HuH-7 (cell line): ENCODE measurements around the gene BRINP2.

ENCODE experiments used
- DNase-seq: peaks from one replicate; pipeline ENCODE4 v3.0.0; 2011; ENCODE audit warnings: low spot score

The BRINP2 gene

DNA sequence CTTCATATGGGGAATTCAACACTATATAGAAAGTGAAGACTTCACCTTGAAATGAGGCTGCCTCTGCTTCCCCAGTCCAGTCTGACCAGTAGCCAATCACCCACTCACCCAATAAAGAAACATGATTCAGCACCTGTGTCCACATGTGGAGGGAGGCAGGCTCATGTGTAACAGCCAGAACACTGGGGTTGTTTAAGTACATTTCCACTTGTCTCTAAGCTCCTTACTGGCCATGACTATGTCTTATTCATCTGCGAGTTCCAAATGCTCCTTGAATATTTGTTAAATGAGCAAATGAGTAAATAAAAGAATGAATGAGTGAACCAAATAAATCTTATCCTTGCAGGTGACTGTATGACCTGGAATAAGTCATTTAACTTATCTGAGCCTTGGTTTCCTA lies 100.1 kb downstream of the BRINP2 start:
- no peak for DNase-seq

DNA sequence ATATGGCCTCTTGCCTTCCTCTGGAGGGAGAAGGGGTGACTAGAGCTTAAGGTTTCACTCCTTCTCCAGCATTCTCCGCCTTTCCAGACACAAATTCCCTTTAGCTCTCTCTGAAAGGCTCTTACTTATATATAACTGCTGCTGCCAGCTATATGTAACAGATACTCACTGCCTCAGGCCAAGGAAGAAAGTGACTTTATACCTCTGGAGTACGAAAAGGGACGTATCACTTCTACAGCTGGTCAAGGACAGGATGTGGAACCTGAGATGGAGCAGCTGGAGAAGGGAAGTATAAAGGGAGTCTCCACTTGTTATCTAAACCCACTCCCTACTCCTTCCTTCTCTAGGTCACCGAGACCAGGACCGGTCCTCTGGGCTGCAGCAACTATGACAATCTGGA lies 102.4 kb downstream of the BRINP2 start:
- DNase-seq = no peak

DNA sequence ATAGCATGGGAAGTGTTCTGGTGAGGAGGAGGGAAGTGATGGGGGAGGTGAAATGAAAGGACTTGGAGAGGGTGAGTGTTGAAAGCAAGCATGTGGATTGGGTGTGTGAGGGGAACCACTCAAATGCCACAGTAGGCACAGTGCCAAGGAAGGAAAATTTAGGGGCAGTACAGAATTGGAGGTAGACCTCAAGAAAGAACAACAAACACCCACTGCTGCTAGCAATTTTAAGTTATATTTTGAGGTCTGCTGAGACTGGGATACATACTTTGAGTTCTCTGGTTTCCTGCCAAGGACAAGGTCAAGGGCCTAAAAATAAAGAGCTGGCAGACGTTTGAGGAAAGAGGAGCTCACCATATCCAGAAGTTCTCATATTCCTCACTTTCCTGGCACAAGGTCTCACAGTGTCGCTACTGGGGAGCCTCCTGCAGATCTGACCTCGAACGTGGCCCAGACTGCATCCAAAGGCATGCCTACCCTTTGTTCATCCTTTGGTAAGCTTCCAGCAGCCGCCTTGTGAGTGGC lies 104.0 kb downstream of the BRINP2 start:
- DNase-seq = no peak

DNA sequence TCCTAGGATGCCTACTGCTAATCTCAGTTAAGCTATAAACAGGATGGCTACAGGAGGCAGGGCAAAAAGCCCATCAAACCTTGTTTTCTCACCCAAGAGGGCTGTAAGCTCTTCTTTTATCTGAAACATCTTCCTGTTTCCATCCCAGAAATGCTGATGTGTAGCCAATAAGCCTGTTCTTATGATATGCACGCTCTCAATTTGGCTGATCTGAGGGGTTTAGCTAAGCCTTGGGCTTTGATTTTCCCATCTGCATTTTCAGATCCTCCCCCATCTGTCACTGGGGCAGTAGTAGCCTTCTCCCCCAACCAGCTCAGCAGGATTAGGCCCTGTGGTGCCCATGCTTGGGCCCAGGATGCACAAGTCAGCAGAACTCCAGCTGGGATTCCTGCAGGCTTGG lies 105.0 kb downstream of the BRINP2 start:
- DNase-seq = no peak

DNA sequence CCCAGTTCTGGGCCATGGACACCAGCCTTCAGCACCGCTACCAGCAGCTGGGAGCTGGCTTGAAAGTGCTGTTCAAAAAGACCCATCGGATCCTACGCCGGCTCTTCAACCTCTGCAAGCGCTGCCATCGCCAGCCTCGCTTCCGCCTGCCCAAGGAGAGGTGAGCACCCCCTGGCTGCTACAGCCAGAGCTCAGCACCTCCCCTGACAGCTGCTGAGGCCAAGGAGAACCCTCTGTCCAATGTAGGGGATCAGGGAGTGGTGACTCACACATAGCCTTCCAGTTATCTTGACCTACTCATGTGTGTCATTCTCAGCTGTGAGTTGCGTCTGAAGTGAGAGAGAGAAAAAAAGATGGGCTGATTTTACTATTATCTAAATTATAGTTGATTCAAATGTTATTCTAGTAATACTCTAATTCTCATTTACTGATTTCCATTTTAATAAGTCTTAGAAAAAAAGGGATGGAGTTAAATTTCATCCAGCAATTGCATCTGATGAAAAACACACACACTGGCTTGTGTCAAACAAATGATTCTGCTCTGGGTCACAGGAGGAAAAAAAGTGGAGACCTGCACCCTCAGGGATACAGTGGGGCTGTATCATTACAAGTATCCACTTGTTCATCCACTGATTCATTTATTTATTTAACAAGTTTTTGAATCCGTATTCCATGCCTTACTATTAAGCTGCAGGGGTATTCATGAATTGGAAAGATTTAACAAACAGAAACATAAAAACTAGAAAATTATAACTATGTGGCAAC lies 108.0 kb downstream of the BRINP2 start:
- DNase-seq = no peak

DNA sequence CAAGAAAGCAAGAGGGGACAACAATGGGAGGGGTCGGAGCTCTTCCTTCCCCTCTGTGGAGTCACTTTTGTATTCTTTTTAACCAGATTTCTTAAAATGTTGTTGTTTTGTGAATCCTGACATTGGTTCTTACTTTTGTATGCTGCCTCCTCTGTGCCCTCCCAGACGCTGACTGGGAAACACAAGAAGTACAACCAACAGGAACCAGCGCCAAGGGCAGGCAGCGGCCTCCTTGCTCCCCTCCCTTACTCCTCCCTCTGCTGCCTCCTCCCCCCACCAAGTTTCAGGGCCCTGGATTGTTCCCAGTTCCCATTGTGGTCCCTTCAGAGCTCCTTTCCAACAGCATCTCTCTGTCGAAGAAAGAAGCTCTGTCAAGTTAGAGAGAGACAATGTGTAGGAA lies 111.1 kb downstream of the BRINP2 start:
- no peak for DNase-seq

DNA sequence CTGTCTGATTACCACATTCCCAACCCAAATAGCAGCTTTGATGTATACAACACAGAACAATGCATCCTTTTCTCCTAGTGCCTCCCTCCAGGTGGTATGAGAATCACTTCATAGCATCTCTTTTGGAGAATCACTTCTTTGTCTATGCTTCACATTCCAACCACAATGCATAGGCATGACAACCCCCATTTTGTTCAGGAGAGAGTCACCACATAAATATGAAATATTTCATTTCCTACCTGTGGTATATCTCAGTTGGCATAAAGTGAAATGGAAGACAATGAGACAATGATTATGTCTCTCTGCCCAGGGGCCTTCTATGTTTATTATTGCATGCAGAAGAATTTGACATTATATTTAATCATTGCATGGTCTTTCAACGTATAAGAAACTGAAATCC lies 112.2 kb downstream of the BRINP2 start:
- no peak for DNase-seq

DNA sequence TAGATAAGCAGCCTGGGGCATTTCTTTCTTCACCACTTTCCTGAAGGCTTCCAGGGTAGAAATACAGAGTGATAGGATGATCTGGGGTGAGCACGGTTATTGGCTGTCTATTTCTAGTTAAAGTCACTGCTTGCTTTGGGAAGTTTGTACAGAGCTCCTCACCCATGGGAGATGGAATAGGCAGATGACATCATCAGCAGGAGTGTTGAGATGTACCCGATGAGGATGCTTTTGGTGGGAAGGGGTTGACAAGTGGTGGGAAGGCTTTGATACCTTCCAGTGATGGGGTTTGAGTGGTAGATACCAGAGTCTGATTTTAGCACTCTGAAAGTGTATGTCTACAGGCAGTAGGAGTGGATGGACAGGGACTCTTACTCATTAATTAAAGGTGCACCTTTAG lies 112.6 kb downstream of the BRINP2 start:
- no peak for DNase-seq

DNA sequence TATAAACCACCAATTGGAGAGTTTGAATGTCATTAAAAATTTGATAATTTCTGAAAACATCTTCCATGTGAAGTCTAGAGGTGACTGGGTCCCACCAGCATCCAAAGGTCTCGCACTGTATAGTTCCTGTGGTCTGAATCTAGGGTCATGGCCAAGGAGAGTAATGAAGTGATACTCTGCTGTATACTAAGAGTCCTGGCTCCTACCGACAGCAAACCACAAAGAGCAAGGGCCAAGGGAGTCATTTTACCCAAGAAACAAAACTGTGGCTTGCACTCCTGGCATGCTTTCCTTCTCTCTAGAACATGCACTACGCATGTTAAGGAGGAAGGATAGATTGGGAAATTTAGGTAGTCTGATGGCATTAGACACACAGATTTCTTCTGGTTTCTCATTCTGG lies 115.6 kb downstream of the BRINP2 start:
- no peak for DNase-seq

DNA sequence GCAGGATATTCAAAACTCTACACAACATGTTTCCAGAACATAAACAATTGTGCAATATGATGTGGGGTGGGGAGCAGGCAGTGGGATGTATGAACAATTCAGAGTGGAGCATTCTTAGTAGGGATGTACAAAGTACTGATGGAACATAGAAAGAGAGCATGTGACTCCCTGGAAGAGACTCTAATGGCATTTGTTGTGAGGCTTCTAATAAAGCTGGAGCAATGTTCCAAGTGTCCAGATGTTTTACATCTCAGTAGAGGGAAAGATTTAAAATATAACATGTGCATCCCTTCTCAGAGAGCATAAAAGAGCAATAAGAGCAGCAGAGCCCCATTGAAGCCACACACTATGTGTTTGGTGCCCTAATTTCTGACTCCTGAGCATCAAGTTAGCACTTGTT lies 116.5 kb downstream of the BRINP2 start:
- DNase-seq = no peak

DNA sequence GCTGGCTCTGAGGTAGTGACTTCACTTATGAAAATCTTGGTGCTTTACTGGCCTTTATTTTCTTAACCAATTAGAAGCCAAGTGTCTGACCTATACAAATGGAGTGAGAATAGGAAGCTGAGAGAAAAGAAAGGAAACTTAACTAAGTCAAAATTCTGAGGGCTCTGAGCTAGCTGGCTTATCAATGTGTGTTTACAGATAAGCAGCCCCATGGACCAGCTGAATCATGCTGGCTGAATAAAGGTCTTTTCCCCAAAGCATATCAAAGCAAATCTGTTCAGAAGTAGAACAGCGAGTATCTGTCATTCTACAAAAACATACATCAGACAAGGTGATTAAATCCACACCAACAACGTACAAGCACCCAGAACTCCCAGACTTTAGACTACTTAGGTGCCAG lies 117.2 kb downstream of the BRINP2 start:
- peak; percentile 6 for DNase-seq

DNA sequence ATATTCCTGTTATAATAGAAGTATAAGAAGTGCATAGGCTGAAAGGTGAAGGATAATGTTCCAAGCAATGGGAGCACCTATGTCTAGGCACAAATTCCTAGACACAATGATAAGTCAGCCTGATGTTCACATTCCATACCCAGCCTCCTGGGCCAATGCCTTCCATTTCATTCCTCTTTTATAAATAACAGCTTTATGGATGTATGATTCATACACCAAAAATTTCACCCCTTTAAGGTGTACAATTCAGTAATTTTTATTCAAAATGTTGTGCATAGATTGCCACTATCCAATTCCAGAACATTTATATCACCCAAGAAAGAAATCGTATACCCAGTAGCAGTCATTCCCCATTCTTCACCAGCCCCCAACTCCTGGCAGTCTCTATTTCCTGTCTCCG lies 118.8 kb downstream of the BRINP2 start:
- DNase-seq = no peak

DNA sequence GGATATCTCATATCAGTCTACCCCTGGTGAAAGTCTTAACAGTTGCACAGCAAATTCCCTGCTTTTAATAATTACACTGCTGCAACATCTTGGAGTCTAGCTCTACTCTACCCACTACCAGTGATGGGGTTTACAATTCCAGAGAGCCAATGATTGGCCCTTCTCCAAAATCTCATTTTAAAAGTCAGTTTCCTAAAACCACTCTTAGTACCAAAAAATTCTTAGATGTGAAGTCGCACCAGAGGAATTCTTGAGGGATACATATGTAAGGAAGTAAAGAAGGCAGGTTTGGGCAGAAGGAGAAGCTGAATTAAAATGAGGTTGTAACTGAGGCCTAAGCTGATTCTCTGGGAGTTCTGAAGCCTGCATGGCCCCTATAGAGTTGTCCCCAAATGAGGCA lies 129.7 kb downstream of the BRINP2 start:
- DNase-seq = no peak

DNA sequence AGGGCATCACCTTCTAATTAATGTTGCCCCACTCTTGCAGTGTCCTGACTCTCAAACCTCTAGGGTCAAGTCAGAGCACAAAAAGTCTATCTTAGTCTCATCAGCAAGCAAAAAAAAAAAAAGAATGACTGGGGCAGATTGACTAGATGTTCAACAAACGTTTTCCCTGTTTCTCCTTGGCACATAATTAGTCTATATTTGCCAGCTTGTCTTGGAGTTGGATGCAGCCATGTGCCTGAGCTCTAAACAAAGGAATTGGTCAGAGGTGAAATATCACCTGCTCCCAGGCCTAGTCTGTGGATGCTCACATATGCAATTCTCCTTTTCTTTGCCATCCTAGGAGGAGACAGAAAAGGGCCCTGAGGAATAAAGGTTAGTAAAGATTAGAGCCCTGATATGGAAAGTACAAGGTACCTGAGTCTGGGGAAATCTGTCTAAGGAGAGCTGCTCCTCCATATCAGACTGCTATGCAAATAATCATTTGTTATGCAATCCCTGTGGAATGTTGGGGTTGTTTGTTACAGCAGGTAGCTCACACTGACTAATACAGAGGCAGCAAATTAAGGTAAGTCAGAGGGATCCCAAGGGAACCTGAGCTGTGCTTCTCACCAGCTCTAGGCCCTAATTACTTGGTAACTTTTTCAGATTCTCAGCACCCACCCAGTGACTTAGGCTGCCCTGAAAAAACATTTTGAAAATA lies 130.8 kb downstream of the BRINP2 start:
- DNase-seq = no peak

DNA sequence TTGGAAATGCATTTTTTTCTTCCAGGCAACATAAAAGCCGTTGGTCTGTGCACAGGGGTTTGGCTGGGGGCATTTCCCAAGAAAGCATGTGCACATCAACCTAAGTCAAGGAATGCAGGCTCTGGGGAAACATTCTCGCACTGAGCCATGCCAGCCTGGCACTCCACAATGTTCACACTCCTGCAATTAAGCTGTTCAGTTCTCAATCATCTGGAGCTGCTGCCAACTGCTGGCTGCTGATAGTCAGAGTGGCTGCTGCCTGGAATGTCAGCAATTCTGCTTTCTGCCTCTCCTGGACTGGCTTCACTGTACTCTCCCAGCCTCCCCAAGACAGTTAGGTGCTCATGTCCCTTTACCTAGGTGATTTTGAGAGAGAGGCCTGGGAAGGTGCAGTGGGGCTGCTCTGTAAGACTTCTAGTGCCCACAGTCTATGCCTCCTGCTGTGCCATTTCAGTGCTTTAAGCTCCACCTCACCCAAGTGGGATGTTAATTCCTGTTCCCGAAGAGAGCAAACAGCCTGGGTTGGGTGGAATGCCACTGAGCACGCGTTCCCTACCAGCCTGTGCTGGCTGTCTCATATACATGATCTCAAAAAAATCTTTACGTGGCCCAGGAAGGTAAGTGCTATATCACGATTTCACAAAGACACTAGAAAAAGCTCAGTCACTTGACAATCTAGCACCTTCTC lies 131.7 kb downstream of the BRINP2 start:
- no peak for DNase-seq

DNA sequence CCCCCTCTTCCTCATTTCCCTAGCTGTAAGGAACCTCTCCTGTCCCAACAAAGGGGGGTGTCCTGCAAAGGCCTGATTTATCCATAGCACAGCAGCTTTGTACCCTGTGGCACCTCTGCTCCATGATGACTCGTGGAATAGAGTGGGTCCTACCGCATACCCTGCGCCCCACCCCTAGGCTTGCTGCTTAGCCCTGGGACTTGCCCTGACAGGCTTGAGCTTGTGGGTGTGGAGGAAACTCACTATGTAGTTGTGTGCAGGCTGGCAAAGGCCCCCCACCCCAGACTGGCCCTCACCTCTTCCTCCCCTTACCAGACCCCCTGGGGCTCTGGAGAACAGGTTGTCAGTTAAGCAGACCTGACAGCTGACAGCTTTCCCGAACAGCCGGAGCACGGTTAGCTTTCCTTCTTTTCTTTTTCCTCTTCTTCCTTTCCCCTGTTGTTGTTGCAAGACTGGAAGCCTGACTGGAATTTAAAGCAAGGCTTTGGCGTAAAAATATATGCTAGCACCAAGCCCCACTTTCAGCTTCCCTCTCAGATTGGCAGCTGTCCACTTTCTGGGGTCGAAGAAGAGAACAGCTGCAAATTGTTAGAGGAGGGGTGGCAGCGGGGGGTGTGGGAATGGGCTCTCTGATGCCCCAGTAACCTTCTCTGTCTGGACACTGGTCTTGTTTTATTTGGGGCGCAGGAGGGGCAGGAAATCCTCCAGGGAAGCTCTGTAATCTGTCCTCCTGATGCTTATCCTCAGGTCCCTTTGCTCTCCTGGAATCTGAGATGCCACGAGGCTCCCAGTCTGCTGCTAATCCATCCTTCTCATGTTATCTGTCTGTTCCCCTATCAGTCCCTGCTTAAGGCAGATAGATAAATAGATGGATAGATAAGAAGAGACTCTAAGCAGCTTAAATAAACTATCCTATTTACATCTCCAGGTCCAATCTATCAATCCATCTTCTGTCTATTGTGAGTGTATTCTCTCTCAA lies 134.6 kb downstream of the BRINP2 start:
- DNase-seq = no peak

DNA sequence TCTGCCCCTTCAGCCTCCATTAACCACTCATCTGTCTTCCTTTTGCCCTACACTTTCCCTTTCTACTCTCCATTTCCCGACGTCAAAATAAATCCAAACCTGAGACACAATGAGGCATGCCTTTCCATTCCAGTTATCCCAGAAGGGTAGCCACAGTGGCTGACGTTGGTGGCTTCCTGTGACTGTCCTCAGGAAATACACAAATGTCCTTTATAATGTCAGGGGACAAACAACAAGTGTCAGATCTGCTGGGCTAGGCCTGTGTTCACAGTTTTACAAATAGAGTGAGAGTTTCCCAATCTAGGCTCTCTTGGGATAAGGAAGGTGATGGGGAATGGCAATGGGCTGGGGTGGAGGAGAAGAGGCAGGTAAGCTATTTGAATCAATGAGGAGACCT lies 135.3 kb downstream of the BRINP2 start:
- DNase-seq = no peak

DNA sequence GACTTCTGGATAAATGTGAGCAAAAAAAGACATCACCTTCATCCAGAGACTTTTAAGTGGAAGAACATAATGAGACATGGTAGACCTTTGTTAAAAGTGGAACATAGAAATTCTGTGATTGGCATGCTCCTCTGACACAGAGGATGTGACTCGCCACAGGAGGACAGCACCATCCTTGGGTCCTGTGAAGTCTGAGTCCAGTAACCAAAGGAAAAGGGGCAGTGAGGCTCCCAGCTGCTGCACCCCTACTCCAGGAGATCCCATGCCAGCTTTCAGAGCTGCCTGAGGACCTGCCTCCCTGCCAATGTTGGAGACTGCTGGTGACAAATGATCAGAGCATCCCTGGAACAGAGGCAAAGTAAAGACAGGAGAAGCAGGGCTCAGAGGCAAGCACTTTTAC lies 136.2 kb downstream of the BRINP2 start:
- DNase-seq = no peak

DNA sequence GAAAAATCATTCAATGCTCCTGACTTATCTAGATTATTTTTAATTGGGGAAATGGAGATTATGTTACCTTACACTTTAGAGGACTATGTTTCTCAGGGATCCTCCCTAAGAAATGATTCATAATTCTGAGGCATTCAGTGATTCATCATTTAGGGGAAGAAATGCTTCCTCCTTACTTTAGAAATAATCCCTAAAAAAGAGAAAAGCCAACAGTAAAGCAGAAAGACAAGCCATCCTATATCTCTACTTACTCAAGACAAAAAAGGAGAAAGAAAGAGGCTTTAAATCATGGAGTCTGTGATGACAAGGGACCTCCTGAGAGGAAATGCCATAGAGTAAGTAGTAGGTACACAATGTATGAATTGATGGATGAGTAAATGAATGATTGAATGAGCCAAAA lies 137.0 kb downstream of the BRINP2 start:
- DNase-seq = no peak

DNA sequence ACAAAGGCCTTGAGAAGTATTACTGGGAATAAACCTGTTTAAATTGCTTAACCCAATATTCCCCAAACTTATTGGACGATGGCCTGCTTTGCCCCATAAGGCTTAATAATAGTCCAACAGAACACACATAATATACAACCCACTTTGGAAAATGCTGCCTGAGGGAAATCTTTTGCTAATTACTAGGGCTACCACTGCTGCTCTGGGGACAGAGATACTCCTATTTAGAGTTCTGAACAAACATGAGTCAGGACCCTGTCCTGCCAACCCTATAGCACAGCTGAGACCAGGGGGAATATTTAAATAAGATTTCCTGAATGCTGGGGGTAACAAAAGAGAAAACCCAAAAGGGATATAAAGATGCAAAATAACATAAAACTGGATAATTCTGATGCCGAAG lies 139.1 kb downstream of the BRINP2 start:
- no peak for DNase-seq

DNA sequence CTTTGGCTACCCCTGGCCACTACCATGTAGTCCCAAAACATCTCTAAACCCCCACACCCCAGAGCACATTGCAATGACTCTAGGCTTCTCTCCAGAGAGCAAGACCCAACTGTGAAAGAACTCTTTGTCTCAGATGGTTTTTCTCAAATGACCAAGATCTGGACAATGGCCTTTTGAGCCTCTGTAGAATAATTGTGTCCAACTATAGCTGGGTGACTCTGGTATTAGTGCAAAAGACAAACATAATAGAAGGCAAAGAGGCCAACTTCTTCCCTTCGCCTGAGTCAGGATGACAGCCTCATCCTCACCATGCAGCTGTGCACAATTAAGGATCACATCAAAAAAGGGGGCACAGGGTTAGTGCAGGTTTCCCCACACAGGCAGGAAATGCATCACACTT lies 139.6 kb downstream of the BRINP2 start:
- no peak for DNase-seq

DNA sequence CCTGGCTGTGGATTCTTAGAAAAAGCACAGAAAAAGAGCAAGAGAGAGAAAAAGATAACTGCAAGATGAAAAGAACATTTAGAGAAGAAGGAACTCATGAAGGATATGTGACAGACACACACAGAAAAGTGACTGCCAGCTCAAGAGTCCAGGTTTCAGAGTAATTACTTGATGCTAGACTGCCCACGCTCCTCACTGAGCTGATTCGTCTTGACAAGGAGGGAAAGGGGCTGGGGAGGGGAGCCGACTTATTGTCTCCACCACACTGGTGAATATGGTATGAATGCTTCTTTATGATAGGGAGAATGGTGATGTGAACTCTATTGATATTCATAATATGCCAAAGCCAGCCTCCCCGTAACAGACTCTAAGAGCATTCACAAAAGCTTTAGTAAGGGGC lies 140.4 kb downstream of the BRINP2 start:
- DNase-seq = no peak
